K562 (cell line): ENCODE data around the gene RNF166. TPM values are rescaled to one million over a fixed set of nuclear protein-coding genes. Genes with fewer than 3 reads are reported as not detected.

Source experiments
- ATAC-seq: fragments of 200-7000 bp; cut with Tn5 transposase; 3 replicates; pipeline ENCODE4 v1.9.1; 2020; ENCODE audit warnings: moderate library complexity
- BruUV-seq: library from RNA; stranded (reverse); fragments of 400-500 nt; replicated peaks from 2 replicates; lab custom pipeline; 2021; lab: Mats Ljungman, UMichigan
- CTCF ChIA-PET: fragments of 300-600 bp; formaldehyde crosslinking; extraction: SDS; loops from one replicate; lab custom pipeline; 2021; ENCODE audit warnings: low intra/inter-chr PET ratio; lab: Yijun Ruan, JAX
- POLR2A ChIA-PET: fragments of 300-600, 350-650 bp; sonication (Branson Sonifier 250); formaldehyde crosslinking; extraction: SDS; loops from one replicate; lab custom pipeline; 2021; ENCODE audit warnings: antibody characterized with exemption, inconsistent platforms; lab: Yijun Ruan, JAX
- DNase-seq, 4 experiments: peaks; one replicate each; pipeline versions ENCODE4 v3.0.0 to v3.0.0-alpha.2; 2011 to 2018; ENCODE audit warnings: low spot score in 3 of 4, mixed read lengths in 3 of 4; ENCODE audit errors: extremely low read depth in 1 of 4
- FAIRE-seq: peaks from 2 replicates; lab custom pipeline; 2011; peaks lifted over from hg19 to GRCh38; lab: Jason Lieb, UNC
- H2AFZ ChIP-seq: 2 replicates; pipeline ENCODE4 v1.6.0; 2011; ENCODE audit warnings: low read depth, low read length, control low read depth, inconsistent platforms
- H3K27ac ChIP-seq: fragments of 200-600 bp; 3 replicates; pipeline ENCODE4 v1.8.0; 2011; ENCODE audit warnings: low read depth, mild to moderate bottlenecking, control low read depth, inconsistent platforms, low read length, moderate library complexity, mixed read lengths; ENCODE audit errors: extremely low read depth
- H3K27me3 ChIP-seq, 2 experiments: fragments of 300-600 bp in 1 of 2; 2 replicates in 1 of 2; 3 replicates in 1 of 2; pipeline versions ENCODE4 v1.6.0 to v1.8.0; 2011; ENCODE audit warnings: inconsistent platforms in 2 of 2, low read length in 2 of 2, mild to moderate bottlenecking in 1 of 2, mixed read lengths in 1 of 2, moderate library complexity in 1 of 2; ENCODE audit not compliant: control insufficient read depth in 2 of 2, insufficient read depth in 2 of 2
- H3K36me3 ChIP-seq: fragments of 300-600 bp; 3 replicates; pipeline ENCODE4 v1.8.0; 2011; ENCODE audit warnings: mild to moderate bottlenecking, low read length, inconsistent platforms; ENCODE audit not compliant: control insufficient read depth, insufficient read depth
- H3K4me1 ChIP-seq, 2 experiments: fragments of 200-600 bp in 1 of 2; replicated peaks in 1 of 2; 2 replicates in 1 of 2; 3 replicates in 1 of 2; pipeline versions ENCODE4 v1.5.1 to v1.8.0; 2011; ENCODE audit warnings: inconsistent platforms in 2 of 2, low read length in 2 of 2, mild to moderate bottlenecking in 1 of 2, mixed read lengths in 1 of 2, moderate library complexity in 1 of 2; ENCODE audit not compliant: control insufficient read depth in 2 of 2, insufficient read depth in 2 of 2
- H3K4me2 ChIP-seq: 2 replicates; pipeline ENCODE4 v1.6.1; 2011; ENCODE audit warnings: low read length, control low read depth, inconsistent platforms, mixed read lengths; ENCODE audit not compliant: insufficient read depth
- H3K4me3 ChIP-seq: fragments of 200-600 bp; sonication (generic), shearing (Covaris generic); 2 replicates; pipeline ENCODE4 v1.5.1; 2016; ENCODE audit warnings: control low read depth, inconsistent platforms
- H3K79me2 ChIP-seq: fragments of 200-600 bp; 3 replicates; pipeline ENCODE4 v1.8.0; 2011; ENCODE audit warnings: low read length, inconsistent platforms; ENCODE audit not compliant: control insufficient read depth, insufficient read depth
- H3K9ac ChIP-seq, 2 experiments: 2 replicates each; pipeline versions ENCODE4 v1.6.0 to v1.6.1; 2011; ENCODE audit warnings: low read depth in 2 of 2, low read length in 2 of 2, control low read depth in 1 of 2, inconsistent platforms in 1 of 2, mild to moderate bottlenecking in 1 of 2, mixed read lengths in 1 of 2; ENCODE audit not compliant: insufficient read depth in 1 of 2
- H3K9me1 ChIP-seq: one replicate; pipeline ENCODE4 v1.6.0; 2011; ENCODE audit warnings: inconsistent platforms, mild to moderate bottlenecking, low read length, moderate library complexity; ENCODE audit not compliant: control insufficient read depth, insufficient read depth
- H3K9me3 ChIP-seq: replicated peaks from 2 replicates; pipeline ENCODE4 v1.5.1; 2011; ENCODE audit warnings: low read depth, low read length, inconsistent platforms; ENCODE audit not compliant: control insufficient read depth, insufficient read depth
- H4K20me1 ChIP-seq: replicated peaks from 2 replicates; pipeline ENCODE4 v1.6.1; 2011; ENCODE audit warnings: low read length, inconsistent platforms, mixed read lengths; ENCODE audit not compliant: control insufficient read depth, insufficient read depth
- EGR1 ChIP-seq: fragments of 450-650 bp; conservative IDR thresholded peaks from 2 replicates; pipeline ENCODE4 v1.6.1; 2017; ENCODE audit warnings: mild to moderate bottlenecking
- FIP1L1 ChIP-seq: fragments of 200-400 bp; formaldehyde crosslinking; IDR thresholded peaks from 2 replicates; pipeline ENCODE4 v1.6.1; 2018; ENCODE audit warnings: mild to moderate bottlenecking, low read depth, low read length; ENCODE audit not compliant: poor library complexity, severe bottlenecking
- MEF2A ChIP-seq: IDR thresholded peaks from 2 replicates; pipeline ENCODE4 v1.6.1; 2011; ENCODE audit warnings: low read depth, mild to moderate bottlenecking, low read length, moderate library complexity; ENCODE audit not compliant: control insufficient read depth
- POLR2G ChIP-seq: fragments of 200-400 bp; formaldehyde crosslinking; IDR thresholded peaks from 2 replicates; pipeline ENCODE4 v1.6.1; 2017; ENCODE audit warnings: low read depth, mild to moderate bottlenecking, antibody characterized with exemption, low read length, moderate library complexity
- ZBED1 ChIP-seq: IDR thresholded peaks from 2 replicates; pipeline ENCODE4 v1.6.1; 2014
- ZNF184 ChIP-seq: sonication (generic); formaldehyde crosslinking; IDR thresholded peaks from 2 replicates; pipeline ENCODE4 v1.5.0; 2020; ENCODE audit warnings: missing genetic modification reagents
- WGBS: fragments of 100-300 bp; shearing (Covaris generic); methylation state at CpG from one replicate; pipeline ENCODE4 v1.1.6; 2016; ENCODE audit warnings: low coverage, mixed read lengths; ENCODE audit not compliant: insufficient coverage; ENCODE audit errors: missing lambda C conversion rate; 5-methylcytosine and 5-hydroxymethylcytosine counted together
- in situ Hi-C: fragments of 300-500 bp; cut with MboI; formaldehyde crosslinking; loops from 4 replicates; pipeline ENCODE4 v1.15.0; 2018; ENCODE audit warnings: inconsistent platforms, mixed read lengths
- intact Hi-C: fragments of 100-400 bp; cut with micrococcal nuclease; formaldehyde crosslinking; loops from 2 replicates; pipeline ENCODE4 v1.14.2; 2022
- polyA plus RNA-seq, 8 experiments: library from polyadenylated mRNA; depleted of rRNA in 4 of 8; stranded (reverse) in 5 of 8; unstranded in 3 of 8; fragments of >200 nt; fragmentation: Nextera tagmentation in 2 of 8; fragmentation: Illumina TruSeq in 1 of 8; extraction: Ambion mirVana in 2 of 8; extraction: Trizol in 1 of 8; gene quantifications; 2 replicates each; pipeline versions ENCODE4 v1.2.1 to v1.2.3, GENCODE V29; 2011 to 2014; ENCODE audit warnings: inconsistent platforms in 1 of 8, missing spikeins in 1 of 8
- total RNA-seq, 7 experiments: library from RNA; depleted of rRNA in 6 of 7; stranded (reverse); fragments of >200 nt in 6 of 7; fragmentation: Illumina TruSeq in 2 of 7; extraction: Trizol in 2 of 7; gene quantifications; 2 replicates each; pipeline versions ENCODE4 v1.2.1 to v1.2.3, GENCODE V29; 2011 to 2021; ENCODE audit warnings: low replicate concordance in 1 of 7
- TF ChIP-seq, protein P1 (sequence below): IDR thresholded peaks from 2 replicates; pipeline ENCODE4 v1.6.1; 2012; ENCODE audit warnings: low read depth, low read length, improper control_type of control experiment, borderline replicate concordance
- TF ChIP-seq, protein P2 (sequence below): IDR thresholded peaks from 3 replicates; pipeline ENCODE4 v1.6.1; 2011; ENCODE audit warnings: borderline replicate concordance, mild to moderate bottlenecking, moderate library complexity; ENCODE audit not compliant: insufficient read length; ENCODE audit errors: extremely low read depth
- TF ChIP-seq, protein P3 (sequence below): sonication (generic); formaldehyde crosslinking; IDR thresholded peaks from 2 replicates; pipeline ENCODE4 v1.8.0; 2022; ENCODE audit warnings: mild to moderate bottlenecking, missing genetic modification reagents
- TF ChIP-seq, protein P4 (sequence below): sonication (generic); formaldehyde crosslinking; IDR thresholded peaks from 2 replicates; pipeline ENCODE4 v1.8.0; 2022; ENCODE audit warnings: mild to moderate bottlenecking, low read depth, missing genetic modification reagents

The RNF166 gene
- total and polyA plus RNA-seq, 9 of the 15 experiments (the other 6 are each of a cell fraction or from before 2014, with no cell fraction given) = 0.56 to 60.3 (median 19.5) TPM

DNA sequence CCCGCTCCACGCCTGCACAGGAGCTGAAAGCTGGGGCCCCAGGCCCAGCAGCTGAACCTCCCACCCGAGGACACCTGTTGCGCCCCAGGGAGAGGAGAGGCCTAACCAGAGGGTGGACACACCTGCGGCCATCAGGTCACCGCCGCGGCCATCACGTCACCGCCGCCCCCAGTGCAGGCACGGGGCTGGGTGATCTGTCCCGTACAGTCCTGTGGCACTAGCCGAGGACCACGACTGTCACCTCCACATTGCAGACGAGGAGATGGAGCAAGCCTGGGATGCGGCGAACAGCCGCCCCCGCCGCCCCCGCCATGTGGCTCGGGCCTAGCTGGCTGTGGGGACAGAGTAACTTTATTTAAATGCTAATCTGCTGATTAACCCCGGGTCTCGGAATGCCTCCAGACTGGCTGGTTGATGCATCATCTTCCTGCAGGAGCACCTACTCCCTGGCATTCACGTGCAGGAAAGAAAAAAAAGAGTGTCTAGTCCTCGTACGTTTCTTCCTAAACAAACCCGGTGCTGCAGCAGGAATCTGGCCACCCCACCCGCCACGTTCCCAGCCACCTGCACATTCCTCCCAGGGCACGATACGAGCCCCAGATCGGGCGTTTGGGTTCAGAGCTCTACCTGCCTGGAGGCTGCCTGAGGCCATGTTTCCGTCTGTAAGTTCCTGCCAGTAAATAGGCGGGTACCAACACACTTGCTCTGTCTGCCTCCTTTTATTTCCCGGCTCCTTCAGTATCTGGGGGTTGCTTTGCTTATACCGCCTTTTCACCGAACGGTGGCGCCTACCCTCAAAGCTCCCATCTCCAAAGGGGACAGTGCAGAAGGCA, 48.9 kb upstream of the RNF166 start:
- H4K20me1 ChIP-seq = peaks cover 62% of the 10 kb centered on the region
- H3K79me2 ChIP-seq = peaks cover 92% of the 10 kb centered on the region
- no peak overlapping the region for H3K27ac ChIP-seq
- POLR2A ChIA-PET = interaction anchor here (0.7 to 8.9 kb wide), 5 partner anchors 8 to 437 kb away, joined by 3 to 102 read pairs (median 4); no protein-coding TSS in a partner anchor
- H3K4me3 ChIP-seq = no peak overlapping the region
- intact Hi-C loops = no loop called here
- H3K4me1 ChIP-seq = peaks cover 13 to 86% of the 10 kb centered on the region in 2 experiments; a peak in 4 of 5 replicates
- no peaks in the 10 kb centered on the region for H3K9me3 ChIP-seq
- no peak for DNase-seq
- peaks cover 24% of the 10 kb centered on the region for H3K9me1 ChIP-seq
- H3K9ac ChIP-seq = peak overlapping the region in 1 of 2 experiments; percentile 84; a peak in 1 of 4 replicates
- TF ChIP-seq, protein P1, sequence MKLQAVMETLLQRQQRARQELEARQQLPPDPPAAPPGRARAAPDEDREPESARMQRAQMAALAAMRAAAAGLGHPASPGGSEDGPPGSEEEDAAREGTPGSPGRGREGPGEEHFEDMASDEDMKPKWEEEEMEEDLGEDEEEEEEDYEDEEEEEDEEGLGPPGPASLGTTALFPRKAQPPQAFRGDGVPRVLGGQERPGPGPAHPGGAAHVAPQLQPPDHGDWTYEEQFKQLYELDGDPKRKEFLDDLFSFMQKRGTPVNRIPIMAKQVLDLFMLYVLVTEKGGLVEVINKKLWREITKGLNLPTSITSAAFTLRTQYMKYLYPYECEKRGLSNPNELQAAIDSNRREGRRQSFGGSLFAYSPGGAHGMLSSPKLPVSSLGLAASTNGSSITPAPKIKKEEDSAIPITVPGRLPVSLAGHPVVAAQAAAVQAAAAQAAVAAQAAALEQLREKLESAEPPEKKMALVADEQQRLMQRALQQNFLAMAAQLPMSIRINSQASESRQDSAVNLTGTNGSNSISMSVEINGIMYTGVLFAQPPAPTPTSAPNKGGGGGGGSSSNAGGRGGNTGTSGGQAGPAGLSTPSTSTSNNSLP = no peak
- TF ChIP-seq, protein P2, sequence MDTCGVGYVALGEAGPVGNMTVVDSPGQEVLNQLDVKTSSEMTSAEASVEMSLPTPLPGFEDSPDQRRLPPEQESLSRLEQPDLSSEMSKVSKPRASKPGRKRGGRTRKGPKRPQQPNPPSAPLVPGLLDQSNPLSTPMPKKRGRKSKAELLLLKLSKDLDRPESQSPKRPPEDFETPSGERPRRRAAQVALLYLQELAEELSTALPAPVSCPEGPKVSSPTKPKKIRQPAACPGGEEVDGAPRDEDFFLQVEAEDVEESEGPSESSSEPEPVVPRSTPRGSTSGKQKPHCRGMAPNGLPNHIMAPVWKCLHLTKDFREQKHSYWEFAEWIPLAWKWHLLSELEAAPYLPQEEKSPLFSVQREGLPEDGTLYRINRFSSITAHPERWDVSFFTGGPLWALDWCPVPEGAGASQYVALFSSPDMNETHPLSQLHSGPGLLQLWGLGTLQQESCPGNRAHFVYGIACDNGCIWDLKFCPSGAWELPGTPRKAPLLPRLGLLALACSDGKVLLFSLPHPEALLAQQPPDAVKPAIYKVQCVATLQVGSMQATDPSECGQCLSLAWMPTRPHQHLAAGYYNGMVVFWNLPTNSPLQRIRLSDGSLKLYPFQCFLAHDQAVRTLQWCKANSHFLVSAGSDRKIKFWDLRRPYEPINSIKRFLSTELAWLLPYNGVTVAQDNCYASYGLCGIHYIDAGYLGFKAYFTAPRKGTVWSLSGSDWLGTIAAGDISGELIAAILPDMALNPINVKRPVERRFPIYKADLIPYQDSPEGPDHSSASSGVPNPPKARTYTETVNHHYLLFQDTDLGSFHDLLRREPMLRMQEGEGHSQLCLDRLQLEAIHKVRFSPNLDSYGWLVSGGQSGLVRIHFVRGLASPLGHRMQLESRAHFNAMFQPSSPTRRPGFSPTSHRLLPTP = no peak
- TF ChIP-seq EGR1 (peak; percentile 69), FIP1L1 (peak; percentile 19), ZBED1 (no peak), MEF2A (no peak), ZNF184 (CRISPR knock-in tag) (no peak), POLR2G (peak; percentile 51)
- TF ChIP-seq, protein P3, sequence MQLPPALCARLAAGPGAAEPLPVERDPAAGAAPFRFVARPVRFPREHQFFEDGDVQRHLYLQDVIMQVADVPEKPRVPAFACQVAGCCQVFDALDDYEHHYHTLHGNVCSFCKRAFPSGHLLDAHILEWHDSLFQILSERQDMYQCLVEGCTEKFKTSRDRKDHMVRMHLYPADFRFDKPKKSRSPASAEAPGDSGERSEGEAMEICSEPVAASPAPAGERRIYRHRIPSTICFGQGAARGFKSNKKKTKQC (CRISPR knock-in tag) = no peak
- TF ChIP-seq, protein P4, sequence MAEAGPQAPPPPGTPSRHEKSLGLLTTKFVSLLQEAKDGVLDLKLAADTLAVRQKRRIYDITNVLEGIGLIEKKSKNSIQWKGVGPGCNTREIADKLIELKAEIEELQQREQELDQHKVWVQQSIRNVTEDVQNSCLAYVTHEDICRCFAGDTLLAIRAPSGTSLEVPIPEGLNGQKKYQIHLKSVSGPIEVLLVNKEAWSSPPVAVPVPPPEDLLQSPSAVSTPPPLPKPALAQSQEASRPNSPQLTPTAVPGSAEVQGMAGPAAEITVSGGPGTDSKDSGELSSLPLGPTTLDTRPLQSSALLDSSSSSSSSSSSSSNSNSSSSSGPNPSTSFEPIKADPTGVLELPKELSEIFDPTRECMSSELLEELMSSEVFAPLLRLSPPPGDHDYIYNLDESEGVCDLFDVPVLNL = no peak
- no peak for ATAC-seq
- 81% methylated on average over 30 of the region's 42 CpGs for WGBS
- no peaks in the 10 kb centered on the region for H3K27me3 ChIP-seq
- H3K36me3 ChIP-seq = peaks cover 92% of the 10 kb centered on the region; the same call in 2 of the 3 replicates
- in situ Hi-C loops = no loop called here
- H2AFZ ChIP-seq = no peak overlapping the region
- no peak for FAIRE-seq
- CTCF ChIA-PET = interaction anchor here (0.7 to 1.2 kb wide), 2 partner anchors 11 to 29 kb away, joined by 3 to 5 read pairs; partner anchors contain the start of gene PIEZO1
- no TSS peak for BruUV-seq
- H3K4me2 ChIP-seq = no peak overlapping the region
